Thyroid gland (tissue), 4 donors: ENCODE data around the gene SETD1A. TPM values are rescaled to one million over a fixed set of nuclear protein-coding genes. Genes with fewer than 3 reads are reported as not detected.

Source experiments
- DNase-seq, 2 donors: peaks; one replicate each; pipeline ENCODE4 v3.0.0-alpha.2; 2019
- H3K27ac ChIP-seq, 3 donors: fragments of 200-600 bp; sonication (generic); 1 replicate in 2 of 3; 2 replicates in 1 of 3; pipeline ENCODE4 v1.5.1; 2016 to 2019; ENCODE audit warnings: mild to moderate bottlenecking in 1 of 3, moderate library complexity in 1 of 3
- H3K27me3 ChIP-seq: fragments of 200-600 bp; sonication (generic); one replicate; pipeline ENCODE4 v1.5.1; 2019
- H3K36me3 ChIP-seq, 2 donors: fragments of 200-600 bp; sonication (generic); one replicate each; pipeline ENCODE4 v1.5.1; 2016 to 2019
- H3K4me1 ChIP-seq, 2 donors: fragments of 200-600 bp; sonication (generic); one replicate each; pipeline ENCODE4 v1.5.1; 2017 to 2019
- H3K4me3 ChIP-seq, 3 donors: fragments of 200-600 bp; sonication (generic); replicated peaks in 1 of 3; 1 replicate in 2 of 3; 2 replicates in 1 of 3; pipeline ENCODE4 v1.5.1; 2016; ENCODE audit warnings: mild to moderate bottlenecking in 1 of 3
- H3K9me3 ChIP-seq: fragments of 200-600 bp; sonication (generic); one replicate; pipeline ENCODE4 v1.5.1; 2017
- POLR2A ChIP-seq, 2 donors: fragments of 450-650 bp; IDR thresholded peaks; one replicate each; pipeline ENCODE4 v1.6.1; 2017; ENCODE audit warnings: antibody characterized with exemption in 2 of 2, mild to moderate bottlenecking in 2 of 2, moderate library complexity in 1 of 2
- WGBS, 2 donors: methylation state at CpG; one replicate each; pipeline ENCODE4 v1.1.5; 2017; 5-methylcytosine and 5-hydroxymethylcytosine counted together
- intact Hi-C: fragments of 100-400 bp; cut with DNase I; formaldehyde crosslinking; loops from one replicate; pipeline ENCODE4 v1.15.1; 2023
- total RNA-seq, 4 donors: library from RNA; depleted of rRNA; stranded (reverse); fragments of >200 nt; gene quantifications; one replicate each; pipeline ENCODE4 v1.2.3, GENCODE V29; 2016
- TF ChIP-seq, protein P1 (sequence below), 6 experiments: fragments of 200-600 bp in 3 of 6; fragments of 450-650 bp in 3 of 6; sonication (generic) in 3 of 6; IDR thresholded peaks; one replicate each; pipeline ENCODE4 v1.5.1; 2016 to 2019; ENCODE audit warnings: antibody characterized with exemption in 6 of 6, mild to moderate bottlenecking in 2 of 6, inconsistent platforms in 1 of 6, moderate library complexity in 1 of 6

The SETD1A gene
- total RNA-seq, 4 donors from 2014 or later = 7.7 to 11.4 (median 9.2) TPM

- H3K4me1 ChIP-seq = peaks cover 20 to 29% of the 10 kb centered on the region in 2 donors
- H3K27me3 ChIP-seq = no peaks in the 10 kb centered on the region
- TF ChIP-seq, protein P1, sequence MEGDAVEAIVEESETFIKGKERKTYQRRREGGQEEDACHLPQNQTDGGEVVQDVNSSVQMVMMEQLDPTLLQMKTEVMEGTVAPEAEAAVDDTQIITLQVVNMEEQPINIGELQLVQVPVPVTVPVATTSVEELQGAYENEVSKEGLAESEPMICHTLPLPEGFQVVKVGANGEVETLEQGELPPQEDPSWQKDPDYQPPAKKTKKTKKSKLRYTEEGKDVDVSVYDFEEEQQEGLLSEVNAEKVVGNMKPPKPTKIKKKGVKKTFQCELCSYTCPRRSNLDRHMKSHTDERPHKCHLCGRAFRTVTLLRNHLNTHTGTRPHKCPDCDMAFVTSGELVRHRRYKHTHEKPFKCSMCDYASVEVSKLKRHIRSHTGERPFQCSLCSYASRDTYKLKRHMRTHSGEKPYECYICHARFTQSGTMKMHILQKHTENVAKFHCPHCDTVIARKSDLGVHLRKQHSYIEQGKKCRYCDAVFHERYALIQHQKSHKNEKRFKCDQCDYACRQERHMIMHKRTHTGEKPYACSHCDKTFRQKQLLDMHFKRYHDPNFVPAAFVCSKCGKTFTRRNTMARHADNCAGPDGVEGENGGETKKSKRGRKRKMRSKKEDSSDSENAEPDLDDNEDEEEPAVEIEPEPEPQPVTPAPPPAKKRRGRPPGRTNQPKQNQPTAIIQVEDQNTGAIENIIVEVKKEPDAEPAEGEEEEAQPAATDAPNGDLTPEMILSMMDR (IDR thresholded peaks at IDR 0.05) = no peak
- TF ChIP-seq POLR2A (IDR thresholded peaks at IDR 0.05) = peak in 1 of 2 donors; percentile 51
- 7 to 8% methylated on average over 18 to 20 of the region's 21 CpGs for WGBS, 2 donors
- no peaks in the 10 kb centered on the region for H3K9me3 ChIP-seq
- peak; percentile 71 to 74 for DNase-seq
- H3K27ac ChIP-seq = peak overlapping the region; percentile 87 to 96 (median 92)
- peaks cover 0 to 3% of the 10 kb centered on the region in 2 donors for H3K36me3 ChIP-seq
- peak overlapping the region; percentile 43 to 99 (median 92) for H3K4me3 ChIP-seq
- intact Hi-C loops = no loop called here
Observed at GRCh38 chr16:30949650-30950515, 7.7 kb upstream of the SETD1A start.

DNA sequence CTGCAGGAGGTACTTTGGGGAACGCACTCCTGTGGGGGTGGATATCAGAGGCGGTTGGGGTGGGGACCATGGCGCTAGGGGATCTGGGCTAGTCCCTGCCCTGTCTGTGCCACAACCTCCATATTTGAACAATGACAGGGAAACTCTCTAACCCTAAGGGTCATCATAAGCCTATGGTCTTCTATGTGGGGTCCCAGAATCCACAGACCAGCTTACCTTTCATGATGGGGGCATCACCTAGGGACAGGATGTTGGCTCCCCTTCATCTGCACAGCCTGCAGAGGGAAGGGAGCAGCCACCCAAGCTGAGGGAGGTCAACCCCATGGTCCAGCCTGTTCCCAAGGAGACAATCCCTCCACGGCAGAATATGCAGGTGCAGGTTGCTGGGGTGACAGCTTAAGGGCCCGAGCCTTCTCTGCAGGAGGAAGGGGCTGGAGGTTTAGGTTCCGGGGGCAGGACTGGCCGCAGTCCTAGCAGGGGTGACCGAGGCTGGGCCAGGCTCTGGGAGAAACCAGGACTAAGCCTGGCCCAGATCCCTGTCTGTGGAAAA is 7.0 kb upstream of the SETD1A start:
- WGBS, 2 donors = 78 to 80% methylated on average over 6 to 8 of the region's 8 CpGs
- Histone ChIP-seq H3K4me1 (peaks cover 20 to 29% of the 10 kb centered on the region in 2 donors), H3K27me3 (no peaks in the 10 kb centered on the region), H3K27ac (peak overlapping the region in 2 of 3 donors; percentile 87 to 92), H3K9me3 (no peaks in the 10 kb centered on the region), H3K4me3 (peak overlapping the region in 1 of 3 donors; percentile 92), H3K36me3 (no peaks in the 10 kb centered on the region)
- no peak for DNase-seq
- intact Hi-C loops = no loop called here
- TF ChIP-seq, protein P1 (IDR thresholded peaks at IDR 0.05) = no peak
- TF ChIP-seq POLR2A (IDR thresholded peaks at IDR 0.05) = no peak

DNA sequence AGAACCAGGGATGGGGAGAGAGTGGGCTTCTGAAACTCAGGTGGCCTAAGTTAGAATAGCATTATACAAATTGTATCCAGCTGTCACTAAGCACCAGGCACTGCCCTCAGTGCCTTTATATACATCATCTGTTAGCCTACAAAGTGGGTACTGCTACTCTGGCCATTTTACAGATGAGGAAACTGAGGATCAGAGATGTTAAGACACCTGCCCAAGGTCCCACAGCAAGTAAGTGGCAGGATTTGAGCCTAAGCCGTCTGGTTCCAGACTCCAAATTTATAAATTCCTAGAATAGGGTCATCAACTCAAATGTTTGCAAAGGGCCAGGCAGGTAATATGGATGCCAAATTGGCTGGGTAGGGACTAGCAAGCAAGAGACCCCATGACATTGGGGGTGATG is 6.4 kb upstream of the SETD1A start:
- peaks cover 20 to 29% of the 10 kb centered on the region in 2 donors for H3K4me1 ChIP-seq
- 60 to 84% methylated on average over 1 of the region's 1 CpG for WGBS, 2 donors
- H3K36me3 ChIP-seq = no peaks in the 10 kb centered on the region
- no peak for DNase-seq
- TF ChIP-seq, protein P1 (IDR thresholded peaks at IDR 0.05) = no peak
- no peak for TF ChIP-seq POLR2A (IDR thresholded peaks at IDR 0.05)
- H3K27me3 ChIP-seq = no peaks in the 10 kb centered on the region
- no peak overlapping the region for H3K4me3 ChIP-seq
- intact Hi-C loops = no loop called here
- H3K27ac ChIP-seq = peak overlapping the region in 2 of 3 donors; percentile 33 to 34
- no peaks in the 10 kb centered on the region for H3K9me3 ChIP-seq

GRCh38 chr16:30951750-30952149 is 5.8 kb upstream of the SETD1A start:
- Histone ChIP-seq H3K4me3 (no peak overlapping the region), H3K27me3 (no peaks in the 10 kb centered on the region), H3K36me3 (no peaks in the 10 kb centered on the region), H3K9me3 (no peaks in the 10 kb centered on the region), H3K4me1 (peaks cover 22 to 29% of the 10 kb centered on the region in 2 donors), H3K27ac (no peak overlapping the region)
- TF ChIP-seq, protein P1 (IDR thresholded peaks at IDR 0.05) = no peak
- no peak for TF ChIP-seq POLR2A (IDR thresholded peaks at IDR 0.05)
- WGBS, 2 donors = 22 to 23% methylated on average over 3 of the region's 3 CpGs
- DNase-seq = peak; percentile 51 to 71
- intact Hi-C loops = no loop called here

- no peak for TF ChIP-seq POLR2A (IDR thresholded peaks at IDR 0.05)
- TF ChIP-seq, protein P1 (IDR thresholded peaks at IDR 0.05) = no peak
- Histone ChIP-seq H3K4me1 (peaks cover 24 to 25% of the 10 kb centered on the region in 2 donors), H3K36me3 (no peaks in the 10 kb centered on the region), H3K27ac (peak overlapping the region in 1 of 3 donors; percentile 40), H3K9me3 (no peaks in the 10 kb centered on the region), H3K27me3 (no peaks in the 10 kb centered on the region), H3K4me3 (no peak overlapping the region)
- intact Hi-C loops = no loop called here
- 86 to 87% methylated on average over 2 to 8 of the region's 9 CpGs for WGBS, 2 donors
- DNase-seq = no peak
Observed at GRCh38 chr16:30953111-30953510, 4.4 kb upstream of the SETD1A start.
